ENCODE results near the gene YIPF2.

YIPF2 gene

DNA sequence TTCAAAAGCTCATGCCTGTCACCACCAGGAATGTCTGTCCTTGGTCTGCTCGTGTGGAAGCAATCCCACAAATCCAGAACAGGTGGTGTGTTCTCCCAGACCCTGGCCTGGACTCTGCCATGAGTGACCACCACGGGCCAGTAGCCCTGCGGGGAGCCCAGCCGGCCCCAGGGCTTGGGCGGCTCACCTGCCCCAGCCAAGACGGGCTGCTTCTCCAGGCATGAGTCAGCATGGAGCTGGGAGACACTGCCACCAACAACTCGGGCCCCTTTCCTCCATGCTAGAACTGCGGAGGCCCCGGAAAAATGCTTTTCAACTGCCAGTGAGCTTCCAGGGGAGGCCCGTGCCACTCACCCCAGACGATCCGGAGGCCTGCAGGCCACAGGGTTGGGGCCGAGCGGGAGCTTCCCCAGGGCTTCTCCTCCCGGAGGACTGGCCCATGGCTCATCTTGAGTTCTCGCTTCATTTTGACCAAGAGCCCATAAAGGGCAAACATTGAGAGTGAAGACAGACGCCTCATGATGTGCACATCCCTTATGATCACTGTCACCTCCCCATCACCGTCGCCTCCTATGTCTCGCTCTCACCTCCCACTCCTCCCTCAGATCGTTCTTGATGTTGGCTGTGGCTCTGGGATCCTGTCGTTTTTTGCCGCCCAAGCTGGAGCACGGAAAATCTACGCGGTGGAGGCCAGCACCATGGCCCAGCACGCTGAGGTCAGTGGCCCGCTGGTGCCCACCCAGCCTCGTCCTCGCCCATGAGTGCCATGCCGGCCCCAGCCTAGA, 16.7 kb downstream of the YIPF2 start:
- H4K20me1 ChIP-seq: peaks cover 65% of the 10 kb centered on the region
- peaks cover 98% of the 10 kb centered on the region for H3K36me3 ChIP-seq
- no peak for TF ChIP-seq Cebpa-rat (IDR thresholded peaks at IDR 0.05)
- H3K27me3 ChIP-seq: no peaks in the 10 kb centered on the region
- H3K4me3 ChIP-seq: no peak overlapping the region
- H3K9me3 ChIP-seq: no peaks in the 10 kb centered on the region
- H3K4me2 ChIP-seq: no peak overlapping the region
- H3K27ac ChIP-seq: no peak overlapping the region
- H3K9ac ChIP-seq: no peak overlapping the region
- no peaks in the 10 kb centered on the region for H3K4me1 ChIP-seq

DNA sequence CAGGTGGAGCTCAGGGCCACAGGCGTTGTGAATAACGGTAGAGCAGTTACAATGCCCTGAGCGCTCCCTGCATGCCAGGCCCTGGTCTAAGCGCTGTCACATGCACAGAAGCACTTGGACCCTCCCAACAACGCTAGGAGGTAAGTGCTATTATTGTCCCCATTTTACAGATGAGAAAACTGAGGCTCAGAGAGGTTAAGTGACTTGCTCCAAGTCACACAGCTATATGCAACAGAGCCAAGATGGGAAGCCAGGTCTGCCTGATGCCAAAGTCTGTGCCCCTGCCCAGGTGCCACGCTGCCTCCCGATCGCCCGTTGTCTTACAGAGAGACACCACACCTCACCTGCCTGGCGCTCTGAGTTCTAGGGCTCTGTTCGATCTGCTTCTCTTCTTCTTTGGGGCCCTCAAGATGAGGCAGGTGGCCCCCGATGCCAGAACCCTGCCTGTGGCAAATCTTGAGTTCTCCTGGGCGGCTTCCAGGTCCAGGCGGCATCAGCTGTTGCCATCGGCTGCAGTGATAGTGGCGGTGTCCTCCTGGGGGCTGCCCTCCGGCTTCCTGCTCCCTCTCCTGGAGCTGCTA, 20.0 kb downstream of the YIPF2 start:
- Histone ChIP-seq H3K27me3 (no peaks in the 10 kb centered on the region), H3K9me3 (no peaks in the 10 kb centered on the region), H3K9ac (no peak overlapping the region), H3K4me2 (no peak overlapping the region), H3K4me3 (no peak overlapping the region), H3K4me1 (peaks cover 20% of the 10 kb centered on the region), H3K36me3 (peaks cover 96% of the 10 kb centered on the region), H3K27ac (no peak overlapping the region), H4K20me1 (peaks cover 65% of the 10 kb centered on the region)
- no peak for TF ChIP-seq Cebpa-rat (IDR thresholded peaks at IDR 0.05)

DNA sequence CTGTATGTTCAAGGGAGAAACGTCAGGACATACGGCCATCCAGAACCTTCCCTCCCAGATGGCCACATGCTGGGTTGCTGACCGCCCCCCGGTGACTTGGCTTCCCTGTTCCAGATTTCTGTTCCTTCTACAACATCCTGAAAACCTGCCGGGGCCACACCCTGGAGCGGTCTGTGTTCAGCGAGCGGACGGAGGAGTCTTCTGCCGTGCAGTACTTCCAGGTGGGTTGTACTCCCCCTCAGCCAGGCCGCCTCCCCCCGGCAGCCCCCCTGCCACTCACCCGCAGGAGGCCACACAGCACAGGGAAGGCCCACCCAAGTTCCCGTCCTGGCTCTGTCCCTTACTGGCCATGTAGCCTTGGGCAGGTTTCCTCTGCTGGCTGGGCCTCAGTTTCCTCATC, 20.5 kb downstream of the YIPF2 start:
- Histone ChIP-seq H3K4me3 (no peak overlapping the region), H3K4me1 (peaks cover 20% of the 10 kb centered on the region), H3K9ac (no peak overlapping the region), H3K4me2 (no peak overlapping the region), H3K27me3 (no peaks in the 10 kb centered on the region), H3K36me3 (peaks cover 96% of the 10 kb centered on the region), H3K27ac (no peak overlapping the region), H3K9me3 (peaks cover 1% of the 10 kb centered on the region; the same call in 1 of the 2 replicates), H4K20me1 (peaks cover 69% of the 10 kb centered on the region)
- TF ChIP-seq Cebpa-rat (IDR thresholded peaks at IDR 0.05): no peak

DNA sequence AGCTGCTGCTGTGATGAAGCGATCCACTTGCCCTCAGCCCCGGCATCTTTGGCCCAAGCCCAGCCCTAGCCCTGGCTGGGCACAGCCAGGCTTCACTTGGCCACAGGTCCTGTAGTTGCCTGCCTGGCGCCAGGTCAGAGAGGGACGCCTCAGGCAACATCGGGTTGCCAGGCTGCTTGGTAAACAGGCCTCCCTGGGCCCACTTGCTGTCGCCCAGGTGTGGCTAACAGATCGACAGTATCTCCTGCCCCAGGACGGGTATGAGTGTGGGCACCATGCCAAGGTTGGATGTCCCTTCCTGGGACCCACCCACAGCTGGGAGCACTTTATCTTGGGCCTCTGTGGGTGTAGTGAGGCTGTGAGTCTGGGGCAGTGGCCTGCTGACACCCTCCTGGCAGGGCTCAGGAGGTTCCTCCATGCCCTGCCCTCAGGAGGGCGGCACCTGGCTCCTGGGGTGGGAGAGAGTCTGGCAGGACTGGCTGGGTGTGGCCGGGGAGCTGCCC, 29.2 kb downstream of the YIPF2 start:
- no peaks in the 10 kb centered on the region for H3K27me3 ChIP-seq
- H3K27ac ChIP-seq: 0 out of 2 replicates have a peak overlapping the region, but pooled peaks have one; percentile 4
- H3K9ac ChIP-seq: no peak overlapping the region
- no peak overlapping the region for H3K4me2 ChIP-seq
- peaks cover 33% of the 10 kb centered on the region for H3K4me1 ChIP-seq
- no peak overlapping the region for H3K4me3 ChIP-seq
- TF ChIP-seq Cebpa-rat (IDR thresholded peaks at IDR 0.05): no peak
- H4K20me1 ChIP-seq: peaks cover 100% of the 10 kb centered on the region
- peaks cover 86% of the 10 kb centered on the region for H3K36me3 ChIP-seq
- H3K9me3 ChIP-seq: peaks cover 20% of the 10 kb centered on the region

DNA sequence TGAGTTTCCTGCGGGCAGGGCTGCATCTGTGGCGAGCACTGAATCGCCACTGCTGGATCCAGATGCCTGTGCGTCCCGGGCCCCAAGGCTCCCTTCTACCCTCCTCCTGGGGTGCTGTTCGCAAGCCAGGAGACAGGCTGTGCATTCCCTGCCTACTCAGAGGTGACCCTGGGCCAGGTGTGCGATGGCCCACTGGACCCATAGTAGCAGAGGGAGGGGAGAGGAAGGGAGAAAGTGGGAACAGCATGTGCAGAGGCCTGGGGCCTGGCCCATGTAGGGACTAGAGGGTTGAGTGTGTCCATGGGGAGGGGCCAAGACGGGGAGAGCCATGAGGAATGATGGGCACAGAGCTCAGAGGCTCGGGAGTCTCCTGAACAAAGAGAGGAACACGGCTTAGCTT, 29.8 kb downstream of the YIPF2 start:
- H3K4me3 ChIP-seq: no peak overlapping the region
- no peak overlapping the region for H3K9ac ChIP-seq
- peaks cover 86% of the 10 kb centered on the region for H3K36me3 ChIP-seq
- no peak for TF ChIP-seq Cebpa-rat (IDR thresholded peaks at IDR 0.05)
- H3K4me1 ChIP-seq: peaks cover 33% of the 10 kb centered on the region
- peaks cover 100% of the 10 kb centered on the region for H4K20me1 ChIP-seq
- no peak overlapping the region for H3K4me2 ChIP-seq
- no peak overlapping the region for H3K27ac ChIP-seq
- no peaks in the 10 kb centered on the region for H3K27me3 ChIP-seq
- peaks cover 20% of the 10 kb centered on the region for H3K9me3 ChIP-seq

DNA sequence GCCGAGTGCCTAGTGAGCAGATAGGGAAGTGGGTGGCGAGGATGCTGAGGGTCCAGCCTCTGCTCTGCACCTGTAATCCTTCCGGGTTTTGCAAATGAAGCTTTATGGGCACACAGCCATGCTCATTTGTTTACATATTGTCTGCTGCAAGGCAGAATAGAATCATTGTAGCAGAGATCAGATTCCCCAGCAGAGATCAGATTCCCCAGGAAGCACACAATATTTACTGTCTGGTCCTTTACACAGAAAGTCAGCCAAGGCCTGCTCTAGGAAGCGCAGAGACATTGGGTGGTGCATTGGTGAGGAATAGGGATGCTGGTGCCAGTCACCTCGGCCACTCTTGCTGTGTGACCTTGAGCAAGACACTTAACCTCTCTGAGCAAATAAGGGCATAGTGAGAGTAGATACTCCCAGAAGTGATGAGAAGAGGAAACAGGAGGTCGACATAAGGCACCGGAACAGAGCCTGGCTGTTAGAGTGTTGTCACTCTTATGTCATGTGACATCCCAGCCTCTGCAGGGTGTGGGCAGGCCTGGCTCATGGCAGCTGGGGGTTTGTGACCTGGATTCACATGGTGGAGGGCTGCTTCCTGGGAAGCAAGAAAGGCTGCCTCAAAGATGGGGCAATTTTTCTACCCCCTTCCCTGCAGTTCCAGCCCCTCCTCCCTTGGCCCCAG, 31.4 kb downstream of the YIPF2 start:
- Histone ChIP-seq H3K4me2 (0 out of 2 replicates have a peak overlapping the region, but pooled peaks have one; percentile 7), H3K9ac (no peak overlapping the region), H3K27me3 (no peaks in the 10 kb centered on the region), H3K9me3 (peaks cover 9% of the 10 kb centered on the region), H3K27ac (no peak overlapping the region), H4K20me1 (peaks cover 100% of the 10 kb centered on the region), H3K4me1 (peaks cover 34% of the 10 kb centered on the region), H3K4me3 (no peak overlapping the region), H3K36me3 (peaks cover 78% of the 10 kb centered on the region)
- no peak for TF ChIP-seq Cebpa-rat (IDR thresholded peaks at IDR 0.05)

DNA sequence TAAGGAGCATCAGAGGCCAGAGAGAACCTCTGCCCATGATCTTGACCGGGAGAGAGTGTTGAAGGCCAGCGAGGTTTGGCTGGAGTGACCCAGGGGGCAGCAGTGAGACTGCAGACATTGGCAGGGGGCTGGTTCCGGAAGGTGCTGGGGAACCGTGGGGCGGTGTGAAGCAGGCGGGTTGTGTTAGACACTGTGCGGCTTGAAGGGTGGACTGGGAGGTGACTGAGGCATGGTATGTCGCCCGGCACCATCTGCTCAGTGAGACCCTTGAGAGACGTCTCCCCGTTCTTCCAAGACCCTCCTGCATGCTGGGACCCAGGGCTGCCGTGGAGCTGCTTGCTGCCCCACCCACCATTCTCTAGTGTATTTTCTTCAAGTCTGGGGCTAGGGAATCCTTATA, 32.5 kb downstream of the YIPF2 start:
- no peak for TF ChIP-seq Cebpa-rat (IDR thresholded peaks at IDR 0.05)
- Histone ChIP-seq H3K27me3 (no peaks in the 10 kb centered on the region), H3K9ac (no peak overlapping the region), H3K4me3 (no peak overlapping the region), H3K9me3 (no peaks in the 10 kb centered on the region), H3K36me3 (peaks cover 78% of the 10 kb centered on the region), H4K20me1 (peaks cover 100% of the 10 kb centered on the region), H3K4me1 (peaks cover 34% of the 10 kb centered on the region), H3K27ac (no peak overlapping the region), H3K4me2 (no peak overlapping the region)

DNA sequence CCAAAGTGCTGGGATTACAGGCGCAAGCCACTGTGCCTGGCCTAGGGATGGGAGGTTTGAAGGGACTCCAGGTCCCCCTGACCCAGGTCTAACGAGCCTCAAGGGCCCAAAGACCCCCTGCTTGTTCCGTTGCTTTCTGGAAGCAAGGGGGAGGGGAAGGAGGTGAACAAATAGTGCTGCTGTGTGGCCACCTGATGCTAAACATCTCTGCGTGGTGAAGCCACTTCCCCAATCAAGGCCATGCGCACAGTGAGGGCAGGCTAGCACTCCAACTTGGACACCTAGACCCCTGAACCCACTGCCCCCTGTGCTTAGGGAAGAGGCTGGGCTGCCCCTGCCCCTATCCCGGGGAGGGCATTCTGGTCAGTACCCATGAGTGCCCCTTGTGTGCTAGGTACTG, 33.1 kb downstream of the YIPF2 start:
- no peak for TF ChIP-seq Cebpa-rat (IDR thresholded peaks at IDR 0.05)
- no peak overlapping the region for H3K4me2 ChIP-seq
- peaks cover 34% of the 10 kb centered on the region for H3K4me1 ChIP-seq
- H3K27me3 ChIP-seq: no peaks in the 10 kb centered on the region
- H3K4me3 ChIP-seq: no peak overlapping the region
- no peak overlapping the region for H3K9ac ChIP-seq
- 0 out of 2 replicates have a peak overlapping the region, but pooled peaks have one; percentile 6 for H3K27ac ChIP-seq
- no peaks in the 10 kb centered on the region for H3K9me3 ChIP-seq
- peaks cover 100% of the 10 kb centered on the region for H4K20me1 ChIP-seq
- peaks cover 76% of the 10 kb centered on the region for H3K36me3 ChIP-seq

DNA sequence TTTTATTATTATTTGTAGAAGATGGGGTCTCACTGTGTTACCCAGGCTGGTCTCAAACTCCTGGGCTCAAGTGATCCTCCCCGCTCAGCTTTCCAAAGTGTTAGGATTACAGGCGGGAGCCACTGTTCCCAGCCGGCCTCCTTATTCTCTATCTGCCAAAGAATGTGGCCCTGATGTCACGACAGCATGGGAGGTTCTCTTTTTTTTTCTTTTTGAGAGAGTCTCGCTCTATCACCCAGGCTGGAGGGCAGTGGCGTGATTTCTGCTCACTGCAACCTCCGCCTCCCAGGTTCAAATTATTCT, 33.6 kb downstream of the YIPF2 start:
- H3K9ac ChIP-seq: no peak overlapping the region
- H3K9me3 ChIP-seq: no peaks in the 10 kb centered on the region
- H4K20me1 ChIP-seq: peaks cover 100% of the 10 kb centered on the region
- no peak overlapping the region for H3K4me2 ChIP-seq
- H3K4me1 ChIP-seq: peaks cover 34% of the 10 kb centered on the region
- no peaks in the 10 kb centered on the region for H3K27me3 ChIP-seq
- H3K36me3 ChIP-seq: peaks cover 77% of the 10 kb centered on the region
- H3K4me3 ChIP-seq: no peak overlapping the region
- no peak overlapping the region for H3K27ac ChIP-seq
- TF ChIP-seq Cebpa-rat (IDR thresholded peaks at IDR 0.05): no peak

DNA sequence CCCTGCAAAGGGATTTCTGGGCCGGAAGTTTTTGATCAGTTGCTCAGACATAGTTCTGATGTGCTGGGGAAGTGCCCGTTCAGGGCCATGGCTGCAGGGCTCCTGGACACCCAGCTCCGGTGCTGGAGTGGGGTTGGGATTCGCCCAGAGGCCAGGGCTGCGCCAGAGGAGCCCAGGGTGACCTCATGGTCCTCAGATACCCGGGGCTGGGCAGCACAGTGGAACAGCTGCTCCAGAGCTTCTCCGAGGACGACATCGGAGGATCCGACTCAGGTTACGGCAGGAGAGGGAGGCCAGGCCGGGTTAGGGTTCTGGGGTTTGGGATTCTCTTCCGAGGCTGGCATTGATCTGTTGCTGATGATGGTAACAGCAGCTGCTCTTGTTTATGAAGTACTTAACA, 36.2 kb downstream of the YIPF2 start:
- Histone ChIP-seq H4K20me1 (peaks cover 100% of the 10 kb centered on the region), H3K4me1 (peaks cover 43% of the 10 kb centered on the region), H3K9me3 (no peaks in the 10 kb centered on the region), H3K27ac (no peak overlapping the region), H3K9ac (no peak overlapping the region), H3K27me3 (no peaks in the 10 kb centered on the region), H3K4me2 (no peak overlapping the region), H3K4me3 (no peak overlapping the region), H3K36me3 (peaks cover 72% of the 10 kb centered on the region)
- TF ChIP-seq Cebpa-rat (IDR thresholded peaks at IDR 0.05): no peak

Measured in BLaER1 (cell line).